Measurements from ENCODE around the gene NTN1.

GRCh38 chr17:9055281-9055680, 34.0 kb downstream of the NTN1 start:
- TF ChIP-seq CTCF (IDR thresholded peaks at IDR 0.05; ENCODE audit: low read length) (no peak), EZH2 (IDR thresholded peaks at IDR 0.05; ENCODE audit: borderline replicate concordance, low read length) (no peak)

Measured in OCI-LY1 (cell line).